Type B pancreatic cell (in vitro differentiated cells): ENCODE measurements around the gene NCCRP1. TPM values are rescaled to one million over a fixed set of nuclear protein-coding genes. Genes with fewer than 3 reads are reported as not detected.
A peak's percentile ranks its signal among the peaks of the same experiment; 100 is the strongest.
"Not testable (repeated sequence)": the region's sequence is repeated elsewhere in the genome, so short reads cannot be mapped to it uniquely, and the experiment has no call there.

Experiments
- DNase-seq: peaks from one replicate; pipeline ENCODE4 v3.0.0; 2021; ENCODE audit warnings: mixed read lengths; ENCODE audit not compliant: unreplicated experiment; ENCODE audit errors: extremely low spot score
- H3K27ac Mint-ChIP-seq: 2 replicates; pipeline ENCODE4 v1.8.0; 2021; ENCODE audit warnings: mild to moderate bottlenecking, mixed read lengths
- H3K27me3 Mint-ChIP-seq: 2 replicates; pipeline ENCODE4 v1.8.0; 2021; ENCODE audit warnings: mixed read lengths
- H3K36me3 Mint-ChIP-seq: 2 replicates; pipeline ENCODE4 v1.8.0; 2021; ENCODE audit warnings: mixed read lengths
- H3K4me1 Mint-ChIP-seq: one replicate; pipeline ENCODE4 v1.8.0; 2021; ENCODE audit warnings: mixed read lengths; ENCODE audit not compliant: unreplicated experiment
- H3K4me3 Mint-ChIP-seq: 2 replicates; pipeline ENCODE4 v1.8.0; 2021; ENCODE audit warnings: mild to moderate bottlenecking, mixed read lengths
- H3K9me3 Mint-ChIP-seq: 2 replicates; pipeline ENCODE4 v1.8.0; 2021; ENCODE audit warnings: mixed read lengths
- total RNA-seq: library from RNA; stranded (reverse); gene quantifications from 2 replicates; pipeline ENCODE4 v1.2.1, GENCODE V29; 2021; ENCODE audit warnings: low replicate concordance
- TF ChIP-seq, protein P1 (sequence below): fragments of 200-600 bp; sonication (generic); conservative IDR thresholded peaks from 2 replicates; pipeline ENCODE4 v1.5.0; 2021; ENCODE audit warnings: antibody characterized with exemption, mild to moderate bottlenecking

Gene NCCRP1
- total RNA-seq, 1 donor from 2014 or later = 19.0 TPM

DNA sequence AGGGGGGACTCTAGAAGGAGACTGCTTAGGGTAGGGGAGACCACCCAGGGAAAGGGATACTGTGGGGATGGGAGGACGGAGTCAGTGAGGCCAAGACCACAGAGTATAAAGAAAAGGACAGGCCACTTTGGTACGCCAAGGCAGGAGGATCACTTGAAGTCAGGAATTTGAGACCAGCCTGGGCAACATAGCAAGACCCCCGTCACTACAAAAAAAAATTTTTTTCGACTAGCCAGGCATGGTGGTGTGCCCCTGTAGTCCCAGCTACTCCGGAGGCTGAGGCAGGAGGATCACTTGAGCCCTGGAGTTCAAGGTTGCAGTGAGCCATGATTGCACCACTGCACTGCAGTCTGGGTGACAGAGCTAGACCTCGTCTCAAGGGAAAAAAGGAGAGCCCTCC lies 41.4 kb downstream of the NCCRP1 start:
- Mint-ChIP-seq H3K4me1 (peaks cover 8% of the 10 kb centered on the region), H3K9me3 (no peaks in the 10 kb centered on the region), H3K4me3 (no peak overlapping the region), H3K27me3 (peaks cover 33% of the 10 kb centered on the region), H3K36me3 (no peaks in the 10 kb centered on the region), H3K27ac (no peak overlapping the region)
- TF ChIP-seq, protein P1, sequence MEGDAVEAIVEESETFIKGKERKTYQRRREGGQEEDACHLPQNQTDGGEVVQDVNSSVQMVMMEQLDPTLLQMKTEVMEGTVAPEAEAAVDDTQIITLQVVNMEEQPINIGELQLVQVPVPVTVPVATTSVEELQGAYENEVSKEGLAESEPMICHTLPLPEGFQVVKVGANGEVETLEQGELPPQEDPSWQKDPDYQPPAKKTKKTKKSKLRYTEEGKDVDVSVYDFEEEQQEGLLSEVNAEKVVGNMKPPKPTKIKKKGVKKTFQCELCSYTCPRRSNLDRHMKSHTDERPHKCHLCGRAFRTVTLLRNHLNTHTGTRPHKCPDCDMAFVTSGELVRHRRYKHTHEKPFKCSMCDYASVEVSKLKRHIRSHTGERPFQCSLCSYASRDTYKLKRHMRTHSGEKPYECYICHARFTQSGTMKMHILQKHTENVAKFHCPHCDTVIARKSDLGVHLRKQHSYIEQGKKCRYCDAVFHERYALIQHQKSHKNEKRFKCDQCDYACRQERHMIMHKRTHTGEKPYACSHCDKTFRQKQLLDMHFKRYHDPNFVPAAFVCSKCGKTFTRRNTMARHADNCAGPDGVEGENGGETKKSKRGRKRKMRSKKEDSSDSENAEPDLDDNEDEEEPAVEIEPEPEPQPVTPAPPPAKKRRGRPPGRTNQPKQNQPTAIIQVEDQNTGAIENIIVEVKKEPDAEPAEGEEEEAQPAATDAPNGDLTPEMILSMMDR = no peak
- DNase-seq = no peak

- TF ChIP-seq, protein P1 = no peak
- H3K36me3 Mint-ChIP-seq = no peaks in the 10 kb centered on the region
- no peak for DNase-seq
- peaks cover 8% of the 10 kb centered on the region for H3K4me1 Mint-ChIP-seq
- H3K9me3 Mint-ChIP-seq = no peaks in the 10 kb centered on the region
- peaks cover 32% of the 10 kb centered on the region for H3K27me3 Mint-ChIP-seq
- H3K27ac Mint-ChIP-seq = no peak overlapping the region
- no peak overlapping the region for H3K4me3 Mint-ChIP-seq
These were observed 42.2 kb downstream of the NCCRP1 start for GRCh38 chr19:39238944-39239343.

GRCh38 chr19:39240421-39240820 lies 43.7 kb downstream of the NCCRP1 start:
- Mint-ChIP-seq H3K36me3 (no peaks in the 10 kb centered on the region), H3K4me3 (no peak overlapping the region), H3K27me3 (peaks cover 28% of the 10 kb centered on the region), H3K27ac (no peak overlapping the region), H3K9me3 (no peaks in the 10 kb centered on the region), H3K4me1 (peaks cover 8% of the 10 kb centered on the region)
- no peak for DNase-seq
- TF ChIP-seq, protein P1 = no peak

- H3K27ac Mint-ChIP-seq, H3K9me3 Mint-ChIP-seq, H3K36me3 Mint-ChIP-seq, DNase-seq, H3K4me3 Mint-ChIP-seq, H3K4me1 Mint-ChIP-seq: not testable (repeated sequence)
- peaks cover 31% of the 10 kb centered on the region for H3K27me3 Mint-ChIP-seq
These were observed 47.0 kb downstream of the NCCRP1 start for GRCh38 chr19:39243741-39244140.

GRCh38 chr19:39244410-39245100 lies 47.8 kb downstream of the NCCRP1 start, which contains the start of gene IFNL3:
Gene IFNL3, minus strand, starts transcription at chr19:39245006. Its CDS starts 39 bp downstream, at chr19:39244967.
- not testable (repeated sequence) for H3K36me3 Mint-ChIP-seq, H3K4me3 Mint-ChIP-seq, H3K9me3 Mint-ChIP-seq, H3K27ac Mint-ChIP-seq, DNase-seq, H3K4me1 Mint-ChIP-seq
- peaks cover 37% of the 10 kb centered on the region for H3K27me3 Mint-ChIP-seq

DNA sequence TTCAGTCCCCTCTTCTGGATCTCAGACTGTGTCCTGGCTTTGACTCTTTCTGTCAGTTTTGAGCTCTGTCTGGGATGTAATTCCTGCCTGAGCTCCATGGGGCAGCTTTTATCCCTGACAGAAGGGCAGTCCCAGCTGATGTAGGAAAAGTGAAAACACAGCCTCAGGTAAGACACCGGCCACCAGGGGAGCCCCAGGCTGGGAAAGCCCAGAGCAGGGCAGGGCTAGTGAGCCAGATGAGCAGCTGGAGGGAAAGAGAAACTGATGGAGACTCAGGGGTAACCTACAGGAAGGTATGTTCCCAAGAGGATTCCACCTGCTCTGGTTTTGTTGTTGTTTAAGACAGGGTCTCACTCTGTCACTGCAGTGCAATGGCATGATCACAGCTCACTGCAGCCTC lies 48.4 kb downstream of the NCCRP1 start:
- H3K36me3 Mint-ChIP-seq, H3K9me3 Mint-ChIP-seq, DNase-seq, H3K27ac Mint-ChIP-seq, H3K4me3 Mint-ChIP-seq, H3K4me1 Mint-ChIP-seq: not testable (repeated sequence)
- peaks cover 38% of the 10 kb centered on the region for H3K27me3 Mint-ChIP-seq

DNA sequence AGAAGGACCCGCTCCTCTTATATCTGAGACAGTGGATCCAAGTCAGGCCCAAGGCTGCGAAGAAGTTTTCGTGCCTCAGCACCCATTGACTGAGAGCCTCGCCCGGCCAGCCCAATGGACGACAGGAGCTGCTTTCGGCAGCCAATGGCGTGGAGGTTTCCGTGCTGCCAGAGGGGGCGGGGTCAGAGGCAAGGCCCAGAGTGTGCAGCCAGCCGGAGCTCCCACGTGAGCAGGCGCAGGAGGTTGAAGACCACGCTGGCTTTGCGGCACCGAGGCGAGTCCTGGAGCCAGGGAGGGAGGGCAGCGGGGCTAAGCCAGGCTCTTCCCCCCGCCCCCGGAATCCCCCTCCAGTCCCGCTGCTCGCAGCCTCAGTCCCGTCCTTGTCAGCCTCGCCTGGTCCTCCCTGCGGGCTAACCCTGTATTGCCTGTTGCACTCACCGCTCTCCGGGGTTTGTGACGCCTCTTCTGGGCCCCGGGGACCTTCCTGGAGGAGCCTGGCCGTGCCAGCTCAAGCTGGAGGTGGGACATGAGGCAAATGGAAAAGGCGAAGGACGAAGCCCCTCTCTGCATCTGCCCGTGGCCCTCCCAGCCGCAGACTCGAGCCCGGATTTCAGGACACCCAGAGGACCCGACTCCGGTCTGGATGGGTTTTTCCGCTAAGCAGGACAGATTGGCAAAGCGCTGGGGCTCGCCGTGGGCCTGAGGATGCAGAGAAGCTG lies 50.3 kb downstream of the NCCRP1 start:
- Mint-ChIP-seq H3K4me1 (peaks cover 3% of the 10 kb centered on the region), H3K9me3 (no peaks in the 10 kb centered on the region), H3K27me3 (peaks cover 45% of the 10 kb centered on the region), H3K4me3 (peak overlapping the region; percentile 47), H3K36me3 (no peaks in the 10 kb centered on the region), H3K27ac (no peak overlapping the region)
- no peak for DNase-seq
- TF ChIP-seq, protein P1 = no peak
